ENCODE data around the gene MAST4. TPM values are rescaled to one million over a fixed set of nuclear protein-coding genes. Genes with fewer than 3 reads are reported as not detected.

MAST4 gene
- total and polyA plus RNA-seq, 2 donors from 2014 or later, result 27.3 to 31.4 TPM

DNA sequence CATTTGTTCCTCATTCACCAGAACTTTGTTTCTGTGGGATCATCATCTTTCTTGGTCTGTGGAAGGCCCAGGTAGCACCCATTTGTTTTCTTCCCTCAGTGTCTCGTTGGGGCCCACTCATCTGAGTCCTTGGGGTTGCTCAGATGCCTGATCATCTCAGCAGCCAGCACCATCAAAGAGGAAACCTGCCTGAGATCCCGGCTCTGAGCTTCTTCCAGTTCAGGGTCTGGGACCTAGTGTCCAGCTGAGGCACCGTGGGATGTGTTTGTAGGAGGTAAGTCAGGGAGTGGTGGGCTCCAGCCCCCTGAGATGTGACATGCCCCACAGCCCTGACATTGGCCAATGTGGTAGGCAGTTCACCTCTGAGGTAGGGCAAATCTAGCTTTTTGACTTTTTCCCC, 609.8 kb downstream of the MAST4 start:
- Histone ChIP-seq H3K4me3 (ENCODE audit: low read length in 3 of 3) (no peak overlapping the region), H3K4me1 (ENCODE audit: control insufficient read depth in 2 of 3, insufficient read depth in 2 of 3, low read depth in 1 of 3, low read length in 3 of 3) (peaks cover 0 to 5% (median 0%) of the 10 kb centered on the region in 3 donors), H3K9ac (ENCODE audit: low read length in 3 of 3) (no peak overlapping the region), H3K27ac (ENCODE audit: low read depth in 2 of 2, low read length in 2 of 2) (no peak overlapping the region), H3K36me3 (ENCODE audit: control insufficient read depth in 2 of 3, insufficient read depth in 3 of 3, low read length in 3 of 3) (no peaks in the 10 kb centered on the region), H3K27me3 (ENCODE audit: control insufficient read depth, insufficient read depth, low read length) (no peaks in the 10 kb centered on the region), H3K9me3 (ENCODE audit: control insufficient read depth in 2 of 3, insufficient read depth in 1 of 3, low read length in 3 of 3) (no peaks in the 10 kb centered on the region)
- intact Hi-C loops (cut with DNase I), result no loop called here
- FAIRE-seq (no peak), DNase-seq (no peak)
- TF ChIP-seq CTCF (IDR thresholded peaks at IDR 0.05; ENCODE audit: borderline replicate concordance, extremely low read depth, insufficient read depth), result no peak

DNA sequence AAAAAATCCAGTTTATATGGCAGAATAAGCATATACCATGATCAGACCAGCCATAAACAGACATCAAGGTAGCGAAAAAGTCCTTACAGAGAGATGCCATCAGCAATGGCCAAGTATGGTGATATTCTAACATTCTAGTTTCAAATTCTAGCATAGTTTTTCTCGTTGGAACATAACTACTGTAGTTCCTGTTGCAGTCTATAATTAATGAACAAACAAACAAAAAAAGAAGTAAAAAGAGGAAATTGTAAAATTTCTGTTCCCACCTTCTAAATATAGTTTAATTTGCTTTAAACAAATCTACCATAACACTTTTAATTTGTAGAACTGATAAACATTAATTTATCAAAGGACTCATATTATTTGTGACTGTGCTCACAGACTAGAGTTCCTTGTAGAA, 610.3 kb downstream of the MAST4 start:
- no peaks in the 10 kb centered on the region for H3K27me3 ChIP-seq (ENCODE audit: control insufficient read depth, insufficient read depth, low read length)
- TF ChIP-seq CTCF (IDR thresholded peaks at IDR 0.05; ENCODE audit: borderline replicate concordance, extremely low read depth, insufficient read depth), result no peak
- H3K9ac ChIP-seq (ENCODE audit: low read length in 3 of 3), result no peak overlapping the region
- no peaks in the 10 kb centered on the region for H3K9me3 ChIP-seq (ENCODE audit: control insufficient read depth in 2 of 3, insufficient read depth in 1 of 3, low read length in 3 of 3)
- no peaks in the 10 kb centered on the region for H3K36me3 ChIP-seq (ENCODE audit: control insufficient read depth in 2 of 3, insufficient read depth in 3 of 3, low read length in 3 of 3)
- intact Hi-C loops (cut with DNase I), result no loop called here
- peaks cover 0 to 5% (median 0%) of the 10 kb centered on the region in 3 donors for H3K4me1 ChIP-seq (ENCODE audit: control insufficient read depth in 2 of 3, insufficient read depth in 2 of 3, low read depth in 1 of 3, low read length in 3 of 3)
- FAIRE-seq (no peak), DNase-seq (no peak)
- H3K4me3 ChIP-seq (ENCODE audit: low read length in 3 of 3), result no peak overlapping the region
- H3K27ac ChIP-seq (ENCODE audit: low read depth in 2 of 2, low read length in 2 of 2), result no peak overlapping the region

DNA sequence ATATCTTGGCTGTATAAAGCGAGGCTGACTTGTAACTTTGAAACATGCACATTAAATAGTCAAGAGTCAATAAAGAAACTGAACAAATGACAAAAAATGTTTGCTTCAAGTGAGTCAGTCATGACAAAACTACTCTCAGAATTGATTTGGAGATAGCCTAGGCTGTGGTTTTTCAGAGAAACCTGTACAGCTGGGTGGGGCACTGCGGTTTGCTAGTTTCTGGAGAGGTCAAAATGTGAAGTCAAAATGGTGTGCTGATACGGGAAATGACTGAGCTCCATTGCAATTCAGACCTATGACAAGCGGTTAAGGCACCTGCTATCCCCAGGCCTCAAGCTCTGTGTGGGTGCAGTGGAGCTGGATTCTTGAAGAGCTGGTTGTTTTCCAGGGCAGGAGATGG, 610.7 kb downstream of the MAST4 start:
- H3K27me3 ChIP-seq (ENCODE audit: control insufficient read depth, insufficient read depth, low read length), result no peaks in the 10 kb centered on the region
- no peak for TF ChIP-seq CTCF (IDR thresholded peaks at IDR 0.05; ENCODE audit: borderline replicate concordance, extremely low read depth, insufficient read depth)
- no peak for FAIRE-seq
- peak in 1 of 5 donors; percentile 72 for DNase-seq
- H3K9ac ChIP-seq (ENCODE audit: low read length in 3 of 3), result no peak overlapping the region
- H3K9me3 ChIP-seq (ENCODE audit: control insufficient read depth in 2 of 3, insufficient read depth in 1 of 3, low read length in 3 of 3), result no peaks in the 10 kb centered on the region
- intact Hi-C loops (cut with DNase I), result no loop called here
- no peak overlapping the region for H3K4me3 ChIP-seq (ENCODE audit: low read length in 3 of 3)
- H3K27ac ChIP-seq (ENCODE audit: low read depth in 2 of 2, low read length in 2 of 2), result no peak overlapping the region
- H3K4me1 ChIP-seq (ENCODE audit: control insufficient read depth in 2 of 3, insufficient read depth in 2 of 3, low read depth in 1 of 3, low read length in 3 of 3), result peaks cover 0 to 5% (median 0%) of the 10 kb centered on the region in 3 donors
- no peaks in the 10 kb centered on the region for H3K36me3 ChIP-seq (ENCODE audit: control insufficient read depth in 2 of 3, insufficient read depth in 3 of 3, low read length in 3 of 3)

GRCh38 chr5:67208403-67208802, 612.2 kb downstream of the MAST4 start:
- H3K36me3 ChIP-seq (ENCODE audit: control insufficient read depth in 2 of 3, insufficient read depth in 3 of 3, low read length in 3 of 3), result no peaks in the 10 kb centered on the region
- no peak for TF ChIP-seq CTCF (IDR thresholded peaks at IDR 0.05; ENCODE audit: borderline replicate concordance, extremely low read depth, insufficient read depth)
- no peak overlapping the region for H3K9ac ChIP-seq (ENCODE audit: low read length in 3 of 3)
- no peaks in the 10 kb centered on the region for H3K27me3 ChIP-seq (ENCODE audit: control insufficient read depth, insufficient read depth, low read length)
- no peaks in the 10 kb centered on the region for H3K9me3 ChIP-seq (ENCODE audit: control insufficient read depth in 2 of 3, insufficient read depth in 1 of 3, low read length in 3 of 3)
- no peak overlapping the region for H3K4me3 ChIP-seq (ENCODE audit: low read length in 3 of 3)
- H3K27ac ChIP-seq (ENCODE audit: low read depth in 2 of 2, low read length in 2 of 2), result no peak overlapping the region
- intact Hi-C loops (cut with DNase I), result no loop called here
- peaks cover 0 to 5% (median 0%) of the 10 kb centered on the region in 3 donors for H3K4me1 ChIP-seq (ENCODE audit: control insufficient read depth in 2 of 3, insufficient read depth in 2 of 3, low read depth in 1 of 3, low read length in 3 of 3)
- FAIRE-seq (no peak), DNase-seq (no peak)
